ENCODE measurements around the gene LOXL3. TPM values are rescaled to one million over a fixed set of nuclear protein-coding genes. Genes with fewer than 3 reads are reported as not detected.
A peak's percentile ranks its signal among the peaks of the same experiment; 100 is the strongest.
"Not testable (repeated sequence)": the region's sequence is repeated elsewhere in the genome, so short reads cannot be mapped to it uniquely, and the experiment has no call there.

Gene LOXL3
- total RNA-seq, 1 experiment from 2014 or later = 7.7 TPM

GRCh38 chr2:74493546-74493945, 60.2 kb downstream of the LOXL3 start:
- DNase-seq = no peak
- Histone ChIP-seq H3K27me3 (ENCODE audit: control insufficient read depth, insufficient read depth, low read length) (peaks cover 34% of the 10 kb centered on the region), H3K4me3 (ENCODE audit: insufficient read depth, low read depth, low read length) (no peak overlapping the region), H3K36me3 (replicated peaks; ENCODE audit: control insufficient read depth, insufficient read depth, low read length) (peaks cover 22% of the 10 kb centered on the region)

GRCh38 chr2:74491648-74492544, 61.8 kb downstream of the LOXL3 start:
- H3K27me3 ChIP-seq (ENCODE audit: control insufficient read depth, insufficient read depth, low read length) = peaks cover 17% of the 10 kb centered on the region
- no peak overlapping the region for H3K4me3 ChIP-seq (ENCODE audit: insufficient read depth, low read depth, low read length)
- DNase-seq = no peak
- H3K36me3 ChIP-seq (replicated peaks; ENCODE audit: control insufficient read depth, insufficient read depth, low read length) = peaks cover 22% of the 10 kb centered on the region

GRCh38 chr2:74489906-74490305, 63.8 kb downstream of the LOXL3 start:
- no peak for DNase-seq
- Histone ChIP-seq H3K4me3 (ENCODE audit: insufficient read depth, low read depth, low read length) (no peak overlapping the region), H3K36me3 (replicated peaks; ENCODE audit: control insufficient read depth, insufficient read depth, low read length) (peaks cover 22% of the 10 kb centered on the region), H3K27me3 (ENCODE audit: control insufficient read depth, insufficient read depth, low read length) (no peaks in the 10 kb centered on the region; the same call in 1 of the 2 replicates)

GRCh38 chr2:74488643-74489481, 64.9 kb downstream of the LOXL3 start:
- H3K27me3 ChIP-seq (ENCODE audit: control insufficient read depth, insufficient read depth, low read length) = no peaks in the 10 kb centered on the region
- no peak for DNase-seq
- peaks cover 22% of the 10 kb centered on the region for H3K36me3 ChIP-seq (replicated peaks; ENCODE audit: control insufficient read depth, insufficient read depth, low read length)
- no peak overlapping the region for H3K4me3 ChIP-seq (ENCODE audit: insufficient read depth, low read depth, low read length)

GRCh38 chr2:74486141-74486540, 67.6 kb downstream of the LOXL3 start:
- Histone ChIP-seq H3K27me3 (ENCODE audit: control insufficient read depth, insufficient read depth, low read length) (no peaks in the 10 kb centered on the region; the same call in 1 of the 2 replicates), H3K36me3 (replicated peaks; ENCODE audit: control insufficient read depth, insufficient read depth, low read length) (peaks cover 11% of the 10 kb centered on the region), H3K4me3 (ENCODE audit: insufficient read depth, low read depth, low read length) (no peak overlapping the region)
- no peak for DNase-seq

- peak overlapping the region; percentile 93 for H3K4me3 ChIP-seq (ENCODE audit: insufficient read depth, low read depth, low read length)
- H3K36me3 ChIP-seq (replicated peaks; ENCODE audit: control insufficient read depth, insufficient read depth, low read length); H3K27me3 ChIP-seq (ENCODE audit: control insufficient read depth, insufficient read depth, low read length); DNase-seq: not testable (repeated sequence)
These were observed 70.0 kb downstream of the LOXL3 start for GRCh38 chr2:74483675-74484164.

- peak; percentile 94 for DNase-seq
- Histone ChIP-seq H3K27me3 (ENCODE audit: control insufficient read depth, insufficient read depth, low read length) (no peaks in the 10 kb centered on the region; the same call in 1 of the 2 replicates), H3K36me3 (replicated peaks; ENCODE audit: control insufficient read depth, insufficient read depth, low read length) (peaks cover 7% of the 10 kb centered on the region), H3K4me3 (ENCODE audit: insufficient read depth, low read depth, low read length) (peak within 1 kb of the TSS; percentile 93)
These were observed 70.7 kb downstream of the LOXL3 start, which contains the start of the genes CCDC142 and TTC31 for GRCh38 chr2:74482801-74483674. TSS of gene CCDC142 (minus strand) at chr2:74482998. CDS start at chr2:74482837, 161 bp downstream. TSS of gene TTC31 (plus strand) at chr2:74483081. CDS start at chr2:74483096, 15 bp downstream.

Other genes starting within 250 kb of the LOXL3 start
- gene SLC4A5, start 210.5 kb downstream of the LOXL3 start, total RNA-seq (2014; rRNA removed; shearing (Covaris generic)) = 0.90 and 1.1 TPM in 2 replicates
- 100 and 105 TPM in 2 replicates for gene DCTN1, start 173.6 kb downstream of the LOXL3 start, total RNA-seq (2014; rRNA removed; shearing (Covaris generic))
- 0.83 and 1.6 TPM in 2 replicates for gene C2orf81, start 132.3 kb downstream of the LOXL3 start, total RNA-seq (2014; rRNA removed; shearing (Covaris generic))
- 38.0 and 55.5 TPM in 2 replicates for gene WDR54, start 132.2 kb downstream of the LOXL3 start, total RNA-seq (2014; rRNA removed; shearing (Covaris generic))
- gene RTKN, start 112.0 kb downstream of the LOXL3 start, total RNA-seq (2014; rRNA removed; shearing (Covaris generic)) = 93.4 and 107 TPM in 2 replicates
- gene INO80B, start 98.9 kb downstream of the LOXL3 start, total RNA-seq (2014; rRNA removed; shearing (Covaris generic)) = 9.6 and 11.3 TPM in 2 replicates
- 81.0 and 88.9 TPM in 2 replicates for gene WBP1, start 95.5 kb downstream of the LOXL3 start, total RNA-seq (2014; rRNA removed; shearing (Covaris generic))
- 91.2 and 98.8 TPM in 2 replicates for gene MOGS, start 88.6 kb downstream of the LOXL3 start, total RNA-seq (2014; rRNA removed; shearing (Covaris generic))
- 25.9 and 34.1 TPM in 2 replicates for gene MRPL53, start 81.3 kb downstream of the LOXL3 start, total RNA-seq (2014; rRNA removed; shearing (Covaris generic))
- 9.8 and 12.0 TPM in 2 replicates for gene CCDC142, start 70.9 kb downstream of the LOXL3 start, total RNA-seq (2014; rRNA removed; shearing (Covaris generic))
- 20.4 and 22.5 TPM in 2 replicates for gene TTC31, start 70.9 kb downstream of the LOXL3 start, total RNA-seq (2014; rRNA removed; shearing (Covaris generic))
- gene LBX2, start 54.3 kb downstream of the LOXL3 start, total RNA-seq (2014; rRNA removed; shearing (Covaris generic)) = 0.11 and 0.17 TPM in 2 replicates
- 12.4 and 15.1 TPM in 2 replicates for gene PCGF1, start 46.2 kb downstream of the LOXL3 start, total RNA-seq (2014; rRNA removed; shearing (Covaris generic))
- gene TLX2, start 39.5 kb downstream of the LOXL3 start, total RNA-seq (2014; rRNA removed; shearing (Covaris generic)) = not detected in 2 replicates
- gene DQX1, start 27.7 kb downstream of the LOXL3 start, total RNA-seq (2014; rRNA removed; shearing (Covaris generic)) = 0.10 and 0.78 TPM in 2 replicates
- gene AUP1, start 24.2 kb downstream of the LOXL3 start, total RNA-seq (2014; rRNA removed; shearing (Covaris generic)) = 99.5 and 105 TPM in 2 replicates
- gene HTRA2, start 24.0 kb downstream of the LOXL3 start, total RNA-seq (2014; rRNA removed; shearing (Covaris generic)) = 27.0 and 39.6 TPM in 2 replicates
- 4.9 and 6.9 TPM in 2 replicates for gene DOK1, start 778 bp upstream of the LOXL3 start, total RNA-seq (2014; rRNA removed; shearing (Covaris generic))
- gene M1AP, start 94.4 kb upstream of the LOXL3 start, total RNA-seq (2014; rRNA removed; shearing (Covaris generic)) = 3.9 and 4.8 TPM in 2 replicates
- 1.1 and 1.3 TPM in 2 replicates for gene SEMA4F, start 100.3 kb upstream of the LOXL3 start, total RNA-seq (2014; rRNA removed; shearing (Covaris generic))

All from H7 (cell line).